Lower leg skin (tissue), 4 donors: Measurements from ENCODE around the gene UBE2E2. TPM values are rescaled to one million over a fixed set of nuclear protein-coding genes. Genes with fewer than 3 reads are reported as not detected.

Experiments used
- DNase-seq, 2 donors: peaks; one replicate each; pipeline ENCODE4 v3.0.0-alpha.2; 2019; ENCODE audit warnings: low spot score in 2 of 2
- H3K4me3 ChIP-seq: fragments of 200-600 bp; sonication (generic); 2 replicates; pipeline ENCODE4 v1.5.1; 2017; ENCODE audit warnings: mild to moderate bottlenecking, low read depth; ENCODE audit not compliant: poor library complexity, severe bottlenecking
- CTCF ChIP-seq, 3 donors: fragments of 450-650 bp; IDR thresholded peaks; one replicate each; pipeline ENCODE4 v1.5.1; 2016; ENCODE audit warnings: antibody characterized with exemption in 3 of 3, mild to moderate bottlenecking in 3 of 3, moderate library complexity in 2 of 3
- POLR2A ChIP-seq, 2 donors: fragments of 450-650 bp; IDR thresholded peaks; one replicate each; pipeline ENCODE4 v1.6.1; 2016 to 2017; ENCODE audit warnings: antibody characterized with exemption in 2 of 2, mild to moderate bottlenecking in 1 of 2, moderate library complexity in 1 of 2
- WGBS, 2 donors: methylation state at CpG; one replicate each; pipeline ENCODE4 v1.1.5; 2018; 5-methylcytosine and 5-hydroxymethylcytosine counted together
- intact Hi-C: fragments of 100-400 bp; cut with DNase I; formaldehyde crosslinking; loops from one replicate; pipeline ENCODE4 v1.15.0; 2023; ENCODE audit warnings: low total_unique reads
- total RNA-seq, 4 donors: library from RNA; depleted of rRNA; stranded (reverse); fragments of >200 nt; gene quantifications; one replicate each; pipeline ENCODE4 v1.1.0, GENCODE V29; 2016

Gene UBE2E2
- total RNA-seq, 4 donors from 2014 or later, result 20.0 to 54.7 (median 33.3) TPM

GRCh38 chr3:23620638-23621015 is 417.5 kb downstream of the UBE2E2 start:
- no peak for TF ChIP-seq POLR2A (IDR thresholded peaks at IDR 0.05)
- no peak for TF ChIP-seq CTCF (IDR thresholded peaks at IDR 0.05)
- intact Hi-C loops, result no loop called here
- whole genome bisulfite sequencing, 2 donors, result 33 to 44% methylated on average over 4 of the region's 4 CpGs
- no peak for DNase-seq
- H3K4me3 ChIP-seq, result no peak overlapping the region

DNA sequence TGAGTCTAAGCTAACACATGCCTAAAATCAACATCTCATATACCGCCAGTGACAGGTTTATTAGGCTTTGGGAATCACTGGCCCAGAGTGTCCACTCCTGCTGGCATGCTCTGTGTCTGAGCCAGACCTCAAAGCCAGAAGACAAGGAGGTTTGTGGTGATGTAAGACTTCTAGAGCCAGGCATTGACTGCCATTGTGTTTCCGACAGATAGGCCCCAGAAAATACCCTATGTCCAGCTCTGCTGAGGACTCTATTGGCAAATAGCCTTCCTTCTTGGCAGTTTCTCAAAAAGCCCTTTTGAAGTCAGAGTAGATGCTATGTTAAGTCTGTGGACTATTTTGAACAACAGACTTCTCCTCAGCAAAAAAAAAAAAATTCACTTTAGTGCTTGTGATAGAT is 420.7 kb downstream of the UBE2E2 start:
- no peak overlapping the region for H3K4me3 ChIP-seq
- no peak for DNase-seq
- 85 to 88% methylated on average over 2 of the region's 2 CpGs for WGBS, 2 donors
- TF ChIP-seq POLR2A (IDR thresholded peaks at IDR 0.05), result no peak
- intact Hi-C loops, result no loop called here

DNA sequence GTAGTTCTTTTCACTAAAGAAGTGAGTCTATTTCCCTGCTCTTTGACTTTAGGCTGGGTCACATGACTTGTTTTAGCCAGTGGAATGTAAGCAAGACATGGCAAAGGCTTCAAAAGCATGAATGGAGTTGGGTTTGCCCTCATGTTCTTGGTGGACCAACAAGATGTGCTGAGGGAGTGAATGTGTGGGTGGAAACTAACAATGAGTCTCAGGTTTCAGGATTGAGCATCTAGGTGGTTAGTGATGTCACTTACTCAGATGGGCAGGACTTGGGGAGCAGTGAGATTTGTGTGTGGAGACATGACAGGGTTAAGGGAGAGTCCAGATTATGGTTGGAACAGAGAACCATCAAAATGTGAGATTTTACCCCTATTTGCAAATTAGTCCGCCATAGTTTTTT is 421.2 kb downstream of the UBE2E2 start:
- intact Hi-C loops, result no loop called here
- no peak for DNase-seq
- TF ChIP-seq CTCF (IDR thresholded peaks at IDR 0.05), result no peak
- no peak for TF ChIP-seq POLR2A (IDR thresholded peaks at IDR 0.05)
- no peak overlapping the region for H3K4me3 ChIP-seq
- WGBS, 2 donors, result 0 to 91% methylated on average over 1 of the region's 1 CpG

DNA sequence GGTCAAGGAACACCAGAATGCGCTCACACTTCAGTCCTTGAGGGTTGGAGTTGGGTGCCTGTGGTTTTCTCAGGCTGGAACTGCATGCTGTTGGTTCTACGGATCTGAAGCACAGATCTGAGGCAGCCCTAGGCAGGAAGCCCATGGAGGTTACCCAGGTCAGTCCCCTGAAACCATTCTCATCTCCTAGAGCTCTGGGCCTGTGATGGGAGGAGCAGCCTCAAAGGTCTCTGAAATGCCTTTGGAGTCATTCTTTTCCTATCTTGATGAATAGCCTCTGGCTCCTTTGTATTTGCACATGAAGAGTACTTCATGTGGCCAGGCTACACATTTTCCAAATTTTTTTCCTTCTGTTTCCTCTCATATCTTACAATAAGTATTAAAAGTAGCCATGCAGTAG is 423.3 kb downstream of the UBE2E2 start:
- no peak overlapping the region for H3K4me3 ChIP-seq
- 86 to 100% methylated on average over 1 to 2 of the region's 2 CpGs for WGBS, 2 donors
- DNase-seq, result no peak
- intact Hi-C loops, result no loop called here
- TF ChIP-seq POLR2A (IDR thresholded peaks at IDR 0.05), result no peak

- intact Hi-C loops, result no loop called here
- H3K4me3 ChIP-seq, result no peak overlapping the region
- DNase-seq, result no peak
- 78 to 82% methylated on average over 5 of the region's 5 CpGs for WGBS, 2 donors
- TF ChIP-seq CTCF (IDR thresholded peaks at IDR 0.05) (no peak), POLR2A (IDR thresholded peaks at IDR 0.05) (no peak)
Measured at GRCh38 chr3:23629181-23629894, 426.2 kb downstream of the UBE2E2 start.

- DNase-seq, result no peak
- TF ChIP-seq POLR2A (IDR thresholded peaks at IDR 0.05) (no peak), CTCF (IDR thresholded peaks at IDR 0.05) (no peak)
- 69 to 70% methylated on average over 6 of the region's 6 CpGs for WGBS, 2 donors
- H3K4me3 ChIP-seq, result no peak overlapping the region
- intact Hi-C loops, result no loop called here
Measured at GRCh38 chr3:23633261-23633960, 430.3 kb downstream of the UBE2E2 start.
